SK-N-SH (cell line): ENCODE data around the gene RBMS1. TPM values are rescaled to one million over a fixed set of nuclear protein-coding genes. Genes with fewer than 3 reads are reported as not detected.

Experiments used
- CTCF ChIA-PET: fragments of 300-600, 350-600 bp; formaldehyde crosslinking; extraction: SDS; loops from one replicate; lab custom pipeline; 2021; lab: Yijun Ruan, JAX
- POLR2A ChIA-PET: fragments of 350-600 bp; sonication (Branson Sonifier 250); formaldehyde crosslinking; extraction: SDS; loops from one replicate; lab custom pipeline; 2020; ENCODE audit warnings: antibody characterized with exemption, inconsistent platforms; lab: Yijun Ruan, JAX
- DNase-seq: peaks from one replicate; pipeline ENCODE4 v3.0.0; 2012
- H2AFZ ChIP-seq: fragments of 200-600 bp; sonication (generic); 2 replicates; pipeline ENCODE4 v1.8.1; 2016; ENCODE audit warnings: antibody characterized with exemption, mild to moderate bottlenecking, low read depth
- H3F3A ChIP-seq: fragments of 200-600 bp; sonication (generic); replicated peaks from 2 replicates; pipeline ENCODE3; 2016; ENCODE audit warnings: antibody characterized with exemption, mild to moderate bottlenecking; ENCODE audit not compliant: insufficient read depth
- H3K27ac ChIP-seq, 2 experiments: fragments of 200-500 bp in 1 of 2; fragments of 200-600 bp in 1 of 2; sonication (Bioruptor generic) in 1 of 2; sonication (generic), shearing (Covaris generic) in 1 of 2; 2 replicates each; pipeline versions ENCODE4 v1.5.1 to v1.6.1; 2014 to 2016; ENCODE audit warnings: low read depth in 2 of 2, inconsistent platforms in 1 of 2, low read length in 1 of 2, mild to moderate bottlenecking in 1 of 2, mixed read lengths in 1 of 2
- H3K27me3 ChIP-seq: fragments of 200-600 bp; sonication (generic), shearing (Covaris generic); 2 replicates; pipeline ENCODE4 v1.6.1; 2016; ENCODE audit warnings: mixed run types; ENCODE audit not compliant: insufficient read depth
- H3K36me3 ChIP-seq, 2 experiments: fragments of 200-500 bp in 1 of 2; fragments of 200-600 bp in 1 of 2; sonication (Bioruptor generic) in 1 of 2; sonication (generic) in 1 of 2; replicated peaks in 1 of 2; 2 replicates each; pipeline versions ENCODE3 to v1.5.1; 2014 to 2016; ENCODE audit warnings: low read length in 1 of 2, mild to moderate bottlenecking in 1 of 2; ENCODE audit not compliant: insufficient read depth in 2 of 2, control insufficient read depth in 1 of 2
- H3K4me1 ChIP-seq, 2 experiments: fragments of 200-500 bp in 1 of 2; fragments of 200-600 bp in 1 of 2; sonication (Bioruptor generic) in 1 of 2; sonication (generic), shearing (Covaris generic) in 1 of 2; 2 replicates each; pipeline versions ENCODE4 v1.5.1 to v1.6.1; 2014 to 2016; ENCODE audit warnings: low read depth in 1 of 2, low read length in 1 of 2, mixed run types in 1 of 2; ENCODE audit not compliant: insufficient read depth in 2 of 2, control insufficient read depth in 1 of 2
- H3K4me2 ChIP-seq: fragments of 200-600 bp; sonication (generic), shearing (Covaris generic); 2 replicates; pipeline ENCODE4 v1.6.1; 2017; ENCODE audit warnings: mixed run types
- H3K4me3 ChIP-seq, 2 experiments: fragments of 200-500 bp in 1 of 2; fragments of 200-600 bp in 1 of 2; sonication (Bioruptor generic) in 1 of 2; sonication (generic), shearing (Covaris generic) in 1 of 2; 2 replicates each; pipeline versions ENCODE4 v1.5.1 to v1.8.1; 2014 to 2016; ENCODE audit warnings: low read depth in 2 of 2, inconsistent platforms in 1 of 2, low read length in 1 of 2, mild to moderate bottlenecking in 1 of 2, mixed read lengths in 1 of 2, moderate library complexity in 1 of 2
- H3K79me2 ChIP-seq: fragments of 200-600 bp; sonication (generic); 2 replicates; pipeline ENCODE4 v1.8.1; 2017; ENCODE audit warnings: mild to moderate bottlenecking; ENCODE audit not compliant: insufficient read depth
- H3K9ac ChIP-seq: fragments of 200-600 bp; sonication (generic); 2 replicates; pipeline ENCODE4 v1.6.1; 2017; ENCODE audit warnings: mixed run types
- H3K9me2 ChIP-seq: fragments of 200-600 bp; sonication (generic); 2 replicates; pipeline ENCODE4 v1.6.1; 2017; ENCODE audit warnings: mixed run types
- H3K9me3 ChIP-seq: fragments of 200-600 bp; sonication (generic); 2 replicates; pipeline ENCODE4 v1.6.1; 2017; ENCODE audit warnings: mixed run types, mild to moderate bottlenecking, moderate library complexity
- H4K20me1 ChIP-seq: fragments of 200-600 bp; sonication (generic); 2 replicates; pipeline ENCODE4 v1.6.1; 2017; ENCODE audit warnings: mild to moderate bottlenecking, mixed run types; ENCODE audit not compliant: insufficient read depth
- CHD2 ChIP-seq: fragments of 150-350 bp; IDR thresholded peaks from 2 replicates; pipeline ENCODE4 v1.6.1; 2018; ENCODE audit warnings: low read length; ENCODE audit not compliant: partially characterized antibody
- CTCF ChIP-seq: fragments of 200-600 bp; sonication (generic); IDR thresholded peaks from 2 replicates; pipeline ENCODE4 v1.6.1; 2017; ENCODE audit warnings: antibody characterized with exemption, mild to moderate bottlenecking, moderate library complexity
- ELF1 ChIP-seq: IDR thresholded peaks from 2 replicates; pipeline ENCODE4 v1.4.0; 2012
- EP300 ChIP-seq, 2 experiments: IDR thresholded peaks; 2 replicates each; pipeline versions ENCODE4 v1.4.0 to v1.6.1; 2012; ENCODE audit warnings: borderline replicate concordance in 1 of 2, low read depth in 1 of 2, low read length in 1 of 2
- JUND ChIP-seq: IDR thresholded peaks from 2 replicates; pipeline ENCODE4 v1.4.0; 2012
- MXI1 ChIP-seq: IDR thresholded peaks from 2 replicates; pipeline ENCODE4 v1.6.1; 2012; ENCODE audit warnings: mild to moderate bottlenecking, low read depth, low read length, improper control_type of control experiment
- NFIC ChIP-seq: IDR thresholded peaks from 2 replicates; pipeline ENCODE4 v1.4.0; 2012; ENCODE audit warnings: borderline replicate concordance
- POLR2AphosphoS5 ChIP-seq: IDR thresholded peaks from 2 replicates; pipeline ENCODE4 v1.6.1; 2012; ENCODE audit warnings: low read depth, low read length
- REST ChIP-seq: IDR thresholded peaks from 2 replicates; pipeline ENCODE4 v1.6.1; 2012; ENCODE audit warnings: mild to moderate bottlenecking, low read depth, low read length, moderate library complexity
- RXRA ChIP-seq: IDR thresholded peaks from 2 replicates; pipeline ENCODE4 v1.4.0; 2012; ENCODE audit warnings: low read depth, mild to moderate bottlenecking, borderline replicate concordance
- SMC3 ChIP-seq: IDR thresholded peaks from 2 replicates; pipeline ENCODE4 v1.6.1; 2012; ENCODE audit warnings: low read depth, low read length, improper control_type of control experiment
- TEAD4 ChIP-seq: IDR thresholded peaks from 2 replicates; pipeline ENCODE4 v1.4.0; 2012; ENCODE audit warnings: mild to moderate bottlenecking, borderline replicate concordance; ENCODE audit not compliant: insufficient read depth
- YY1 ChIP-seq: IDR thresholded peaks from 2 replicates; pipeline ENCODE4 v1.4.0; 2012; ENCODE audit warnings: low read depth, mild to moderate bottlenecking
- ZBTB33 ChIP-seq: IDR thresholded peaks from 2 replicates; pipeline ENCODE4 v1.4.0; 2012; ENCODE audit warnings: low read depth, borderline replicate concordance
- WGBS: methylation state at CpG from one replicate; pipeline ENCODE4 v1.1.6; 2017; ENCODE audit warnings: low lambda C conversion rate; 5-methylcytosine and 5-hydroxymethylcytosine counted together
- polyA plus RNA-seq, 3 experiments: library from polyadenylated mRNA; depleted of rRNA; stranded (reverse); fragments of >200 nt; gene quantifications; 2 replicates each; pipeline ENCODE4 v1.2.3, GENCODE V29; 2012
- TF ChIP-seq, protein P1 (sequence below): IDR thresholded peaks from 2 replicates; pipeline ENCODE4 v1.4.0; 2012; ENCODE audit warnings: low read depth, borderline replicate concordance
- TF ChIP-seq, protein P2 (sequence below): IDR thresholded peaks from 2 replicates; pipeline ENCODE4 v1.4.0; 2012; ENCODE audit warnings: low read depth

RBMS1 gene
- polyA plus RNA-seq, 1 of the 3 experiments (the other 2 are of a cell fraction) = 56.5 TPM

DNA sequence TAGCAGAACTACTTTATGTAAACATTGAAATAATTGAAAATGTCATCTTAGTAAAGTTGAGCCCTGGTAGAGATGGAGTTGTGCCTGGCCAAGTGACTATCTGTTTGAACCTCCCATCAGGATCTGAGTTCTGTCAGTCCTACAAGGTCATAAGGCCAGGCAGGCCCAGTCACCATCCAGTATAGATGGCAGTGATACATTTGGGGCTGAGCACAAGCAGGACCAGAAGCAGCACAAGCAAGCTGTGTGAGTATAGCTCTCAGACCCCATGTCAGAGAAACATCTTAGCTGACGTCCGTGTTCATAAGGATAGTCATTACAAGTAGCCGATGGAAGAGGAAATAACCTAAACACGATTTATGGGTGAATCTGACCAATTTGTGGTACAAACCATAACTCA, 44.5 kb upstream of the RBMS1 start:
- no peak overlapping the region for H3K4me3 ChIP-seq
- H3K27ac ChIP-seq = no peak overlapping the region
- CTCF ChIA-PET = no interaction called here
- WGBS = 82% methylated on average over 4 of the region's 4 CpGs
- TF ChIP-seq CHD2 (no peak), TEAD4 (no peak), ELF1 (no peak), RXRA (no peak)
- TF ChIP-seq, protein P1, sequence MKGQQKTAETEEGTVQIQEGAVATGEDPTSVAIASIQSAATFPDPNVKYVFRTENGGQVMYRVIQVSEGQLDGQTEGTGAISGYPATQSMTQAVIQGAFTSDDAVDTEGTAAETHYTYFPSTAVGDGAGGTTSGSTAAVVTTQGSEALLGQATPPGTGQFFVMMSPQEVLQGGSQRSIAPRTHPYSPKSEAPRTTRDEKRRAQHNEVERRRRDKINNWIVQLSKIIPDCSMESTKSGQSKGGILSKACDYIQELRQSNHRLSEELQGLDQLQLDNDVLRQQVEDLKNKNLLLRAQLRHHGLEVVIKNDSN = no peak
- TF ChIP-seq, all 33 proteins: peak for 0
- Histone ChIP-seq H2AFZ (no peak overlapping the region), H3K79me2 (no peaks in the 10 kb centered on the region), H3K27me3 (no peaks in the 10 kb centered on the region), H3K9me3 (no peaks in the 10 kb centered on the region), H4K20me1 (no peaks in the 10 kb centered on the region), H3F3A (no peaks in the 10 kb centered on the region), H3K4me2 (no peak overlapping the region), H3K9ac (no peak overlapping the region), H3K9me2 (no peaks in the 10 kb centered on the region), H3K4me1 (no peaks in the 10 kb centered on the region; a peak in 1 of 4 replicates), H3K36me3 (no peaks in the 10 kb centered on the region)
- POLR2A ChIA-PET = no interaction called here
- DNase-seq = no peak

DNA sequence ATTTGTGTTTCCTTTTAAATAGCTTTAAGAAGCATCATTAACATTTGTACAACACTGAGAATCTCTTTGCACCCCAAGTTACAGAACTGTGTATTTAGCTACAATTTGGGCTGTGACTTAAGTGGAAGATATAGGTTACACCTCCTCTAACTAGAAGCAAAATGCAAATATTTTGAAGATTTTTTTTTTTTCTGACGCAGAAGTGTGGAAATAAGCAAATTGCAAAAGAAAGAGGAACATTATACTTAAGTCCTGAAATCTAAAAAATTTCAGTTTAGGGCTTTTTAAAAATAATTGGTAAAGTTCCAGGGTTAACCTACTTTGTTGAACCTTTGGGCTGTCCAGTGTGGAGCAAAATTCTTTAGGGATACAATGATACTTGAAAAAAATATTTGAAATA, 41.4 kb upstream of the RBMS1 start:
- no peak overlapping the region for H3K27ac ChIP-seq
- 94% methylated on average over 1 of the region's 1 CpG for WGBS
- H3K9ac ChIP-seq = no peak overlapping the region
- CTCF ChIA-PET = no interaction called here
- H3F3A ChIP-seq = no peaks in the 10 kb centered on the region
- POLR2A ChIA-PET = no interaction called here
- TF ChIP-seq, protein P2, sequence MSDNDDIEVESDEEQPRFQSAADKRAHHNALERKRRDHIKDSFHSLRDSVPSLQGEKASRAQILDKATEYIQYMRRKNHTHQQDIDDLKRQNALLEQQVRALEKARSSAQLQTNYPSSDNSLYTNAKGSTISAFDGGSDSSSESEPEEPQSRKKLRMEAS = no peak
- no peak for TF ChIP-seq TEAD4
- no peak for TF ChIP-seq JUND
- TF ChIP-seq RXRA = no peak
- no peak for TF ChIP-seq EP300 (IDR thresholded peaks at IDR 0.05; ENCODE audit: borderline replicate concordance in 1 of 2, low read depth in 1 of 2, low read length in 1 of 2)
- TF ChIP-seq SMC3 = no peak
- TF ChIP-seq REST = no peak
- no peak for TF ChIP-seq NFIC
- no peak for TF ChIP-seq CTCF
- TF ChIP-seq MXI1 = no peak
- TF ChIP-seq ELF1 = no peak
- no peak for TF ChIP-seq ZBTB33
- no peak for TF ChIP-seq YY1
- TF ChIP-seq POLR2AphosphoS5 = no peak
- H3K27me3 ChIP-seq = no peaks in the 10 kb centered on the region
- H3K36me3 ChIP-seq = no peaks in the 10 kb centered on the region
- H3K9me3 ChIP-seq = no peaks in the 10 kb centered on the region
- no peaks in the 10 kb centered on the region for H3K9me2 ChIP-seq
- H3K79me2 ChIP-seq = no peaks in the 10 kb centered on the region
- H3K4me3 ChIP-seq = no peak overlapping the region
- H3K4me2 ChIP-seq = no peak overlapping the region
- no peak for DNase-seq
- H3K4me1 ChIP-seq = no peaks in the 10 kb centered on the region; a peak in 1 of 4 replicates
- no peak overlapping the region for H2AFZ ChIP-seq
- no peaks in the 10 kb centered on the region for H4K20me1 ChIP-seq
